AG20443 (cell line): ENCODE measurements around the gene SLC1A2.
"Not testable (repeated sequence)": the region's sequence is repeated elsewhere in the genome, so short reads cannot be mapped to it uniquely, and the experiment has no call there.

Experiments used
- DNase-seq: peaks from one replicate; pipeline ENCODE4 v3.0.0; 2012; ENCODE audit warnings: low spot score, mixed read lengths

Gene SLC1A2

GRCh38 chr11:35226756-35227155 is 192.6 kb downstream of the SLC1A2 start:
- not testable (repeated sequence) for DNase-seq

- no peak for DNase-seq
These were observed 193.3 kb downstream of the SLC1A2 start for GRCh38 chr11:35225946-35226520.

GRCh38 chr11:35223991-35224390 is 195.4 kb downstream of the SLC1A2 start:
- DNase-seq, result no peak

GRCh38 chr11:35223371-35223796 is 196.0 kb downstream of the SLC1A2 start:
- peak; percentile 69 for DNase-seq

- peak; percentile 29 for DNase-seq
These were observed 200.4 kb downstream of the SLC1A2 start for GRCh38 chr11:35218956-35219355.

GRCh38 chr11:35216962-35217678 is 202.2 kb downstream of the SLC1A2 start:
- no peak for DNase-seq

GRCh38 chr11:35215945-35216344 is 203.4 kb downstream of the SLC1A2 start:
- no peak for DNase-seq

- peak; percentile 72 for DNase-seq
These were observed 204.6 kb downstream of the SLC1A2 start for GRCh38 chr11:35214792-35215193.

- no peak for DNase-seq
These were observed 205.1 kb downstream of the SLC1A2 start for GRCh38 chr11:35214226-35214770.

GRCh38 chr11:35211952-35212351 is 207.4 kb downstream of the SLC1A2 start:
- no peak for DNase-seq

- DNase-seq, result no peak
These were observed 208.3 kb downstream of the SLC1A2 start for GRCh38 chr11:35210876-35211546.

GRCh38 chr11:35208795-35209194 is 210.6 kb downstream of the SLC1A2 start:
- DNase-seq, result no peak

GRCh38 chr11:35207471-35208403 is 211.6 kb downstream of the SLC1A2 start:
- DNase-seq, result no peak

- no peak for DNase-seq
These were observed 212.7 kb downstream of the SLC1A2 start for GRCh38 chr11:35206616-35207015.

GRCh38 chr11:35204614-35205013 is 214.7 kb downstream of the SLC1A2 start:
- no peak for DNase-seq
